DND-41 (cell line): Measurements from ENCODE around the gene MED25.

Experiments used
- ATAC-seq: fragments of 200-7000 bp; cut with Tn5 transposase; 3 replicates; pipeline ENCODE4 v1.9.1; 2021; ENCODE audit warnings: low read depth; ENCODE audit not compliant: insufficient read depth
- DNase-seq: peaks from one replicate; pipeline ENCODE4 v3.0.0-alpha.2; 2020
- H2AFZ ChIP-seq: 2 replicates; pipeline ENCODE4 v1.6.0; 2012; ENCODE audit warnings: low read depth, low read length
- H3K27ac ChIP-seq: 2 replicates; pipeline ENCODE4 v1.5.1; 2012; ENCODE audit warnings: low read length, inconsistent platforms
- H3K27me3 ChIP-seq: fragments of 200-600 bp; sonication (generic); 2 replicates; pipeline ENCODE4 v1.6.0; 2012; ENCODE audit warnings: low read length, mild to moderate bottlenecking, inconsistent platforms; ENCODE audit not compliant: insufficient read depth, poor library complexity
- H3K36me3 ChIP-seq: 2 replicates; pipeline ENCODE4 v1.5.1; 2012; ENCODE audit warnings: low read length, inconsistent platforms; ENCODE audit not compliant: insufficient read depth
- H3K4me1 ChIP-seq: 2 replicates; pipeline ENCODE4 v1.5.1; 2012; ENCODE audit warnings: mild to moderate bottlenecking, low read length; ENCODE audit not compliant: insufficient read depth
- H3K4me2 ChIP-seq: 2 replicates; pipeline ENCODE4 v1.6.0; 2012; ENCODE audit warnings: mild to moderate bottlenecking, moderate library complexity, low read length, inconsistent platforms; ENCODE audit not compliant: insufficient read depth
- H3K4me3 ChIP-seq, 2 experiments: fragments of 200-600 bp in 1 of 2; shearing (Covaris generic) in 1 of 2; 2 replicates each; pipeline ENCODE4 v1.5.1; 2012 to 2016; ENCODE audit warnings: inconsistent platforms in 2 of 2, low read length in 2 of 2, mild to moderate bottlenecking in 2 of 2, low read depth in 1 of 2, moderate library complexity in 1 of 2
- H3K79me2 ChIP-seq: 2 replicates; pipeline ENCODE4 v1.6.0; 2012; ENCODE audit warnings: low read length, inconsistent platforms; ENCODE audit not compliant: insufficient read depth
- H3K9ac ChIP-seq: 2 replicates; pipeline ENCODE4 v1.6.0; 2012; ENCODE audit warnings: low read depth, mild to moderate bottlenecking, inconsistent platforms, low read length, moderate library complexity
- H3K9me3 ChIP-seq: 2 replicates; pipeline ENCODE4 v1.5.1; 2012; ENCODE audit warnings: low read length, moderate library complexity, mild to moderate bottlenecking, inconsistent platforms; ENCODE audit not compliant: insufficient read depth, severe bottlenecking
- H4K20me1 ChIP-seq: 2 replicates; pipeline ENCODE4 v1.6.0; 2012; ENCODE audit warnings: low read length; ENCODE audit not compliant: insufficient read depth
- EZH2 ChIP-seq: IDR thresholded peaks from 3 replicates; pipeline ENCODE4 v1.6.1; 2012; ENCODE audit warnings: borderline replicate concordance, low read depth, mild to moderate bottlenecking, moderate library complexity, low read length, inconsistent platforms; ENCODE audit not compliant: severe bottlenecking
- TF ChIP-seq, protein P1 (sequence below): IDR thresholded peaks from 2 replicates; pipeline ENCODE4 v1.5.1; 2012; ENCODE audit warnings: borderline replicate concordance, low read length, moderate library complexity, mild to moderate bottlenecking; ENCODE audit not compliant: poor library complexity, severe bottlenecking; ENCODE audit errors: extremely low read depth

MED25 gene

DNA sequence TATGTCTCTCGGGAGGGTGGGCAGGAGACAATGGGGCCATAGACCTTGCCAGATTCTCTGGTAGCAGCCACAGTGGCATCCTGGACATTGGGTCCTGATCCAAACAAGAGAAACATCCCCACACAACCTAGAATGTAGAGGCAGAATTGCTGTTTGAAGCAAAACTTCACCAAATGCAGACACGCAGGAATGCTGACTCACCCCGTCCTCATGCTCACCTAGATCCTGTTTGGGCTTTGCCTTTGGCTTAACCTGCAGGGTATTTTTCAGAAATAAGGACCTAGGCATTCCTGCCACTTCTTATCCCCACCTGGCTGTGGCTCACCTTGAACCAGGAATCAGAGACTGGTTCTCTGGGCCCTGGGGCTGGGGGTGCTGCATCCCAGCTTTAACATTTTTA, 66.7 kb downstream of the MED25 start:
- TF ChIP-seq, protein P1, sequence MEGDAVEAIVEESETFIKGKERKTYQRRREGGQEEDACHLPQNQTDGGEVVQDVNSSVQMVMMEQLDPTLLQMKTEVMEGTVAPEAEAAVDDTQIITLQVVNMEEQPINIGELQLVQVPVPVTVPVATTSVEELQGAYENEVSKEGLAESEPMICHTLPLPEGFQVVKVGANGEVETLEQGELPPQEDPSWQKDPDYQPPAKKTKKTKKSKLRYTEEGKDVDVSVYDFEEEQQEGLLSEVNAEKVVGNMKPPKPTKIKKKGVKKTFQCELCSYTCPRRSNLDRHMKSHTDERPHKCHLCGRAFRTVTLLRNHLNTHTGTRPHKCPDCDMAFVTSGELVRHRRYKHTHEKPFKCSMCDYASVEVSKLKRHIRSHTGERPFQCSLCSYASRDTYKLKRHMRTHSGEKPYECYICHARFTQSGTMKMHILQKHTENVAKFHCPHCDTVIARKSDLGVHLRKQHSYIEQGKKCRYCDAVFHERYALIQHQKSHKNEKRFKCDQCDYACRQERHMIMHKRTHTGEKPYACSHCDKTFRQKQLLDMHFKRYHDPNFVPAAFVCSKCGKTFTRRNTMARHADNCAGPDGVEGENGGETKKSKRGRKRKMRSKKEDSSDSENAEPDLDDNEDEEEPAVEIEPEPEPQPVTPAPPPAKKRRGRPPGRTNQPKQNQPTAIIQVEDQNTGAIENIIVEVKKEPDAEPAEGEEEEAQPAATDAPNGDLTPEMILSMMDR = no peak
- no peak for TF ChIP-seq EZH2
- ATAC-seq = no peak
- Histone ChIP-seq H3K27ac (no peak overlapping the region), H3K4me2 (no peak overlapping the region), H3K9me3 (no peaks in the 10 kb centered on the region), H3K4me3 (no peak overlapping the region), H3K27me3 (no peaks in the 10 kb centered on the region), H3K9ac (no peak overlapping the region), H3K4me1 (no peaks in the 10 kb centered on the region), H2AFZ (no peak overlapping the region), H3K79me2 (no peaks in the 10 kb centered on the region; the same call in 1 of the 2 replicates), H4K20me1 (no peaks in the 10 kb centered on the region; the same call in 1 of the 2 replicates), H3K36me3 (peaks cover 53% of the 10 kb centered on the region)
- DNase-seq = no peak
